ENCODE data around the gene PRSS38. TPM values are rescaled to one million over a fixed set of nuclear protein-coding genes. Genes with fewer than 3 reads are reported as not detected.

The PRSS38 gene
- total and polyA plus RNA-seq, 10 of the 15 experiments (the other 5 are each of a cell fraction or from before 2014, with no cell fraction given), result not detected

DNA sequence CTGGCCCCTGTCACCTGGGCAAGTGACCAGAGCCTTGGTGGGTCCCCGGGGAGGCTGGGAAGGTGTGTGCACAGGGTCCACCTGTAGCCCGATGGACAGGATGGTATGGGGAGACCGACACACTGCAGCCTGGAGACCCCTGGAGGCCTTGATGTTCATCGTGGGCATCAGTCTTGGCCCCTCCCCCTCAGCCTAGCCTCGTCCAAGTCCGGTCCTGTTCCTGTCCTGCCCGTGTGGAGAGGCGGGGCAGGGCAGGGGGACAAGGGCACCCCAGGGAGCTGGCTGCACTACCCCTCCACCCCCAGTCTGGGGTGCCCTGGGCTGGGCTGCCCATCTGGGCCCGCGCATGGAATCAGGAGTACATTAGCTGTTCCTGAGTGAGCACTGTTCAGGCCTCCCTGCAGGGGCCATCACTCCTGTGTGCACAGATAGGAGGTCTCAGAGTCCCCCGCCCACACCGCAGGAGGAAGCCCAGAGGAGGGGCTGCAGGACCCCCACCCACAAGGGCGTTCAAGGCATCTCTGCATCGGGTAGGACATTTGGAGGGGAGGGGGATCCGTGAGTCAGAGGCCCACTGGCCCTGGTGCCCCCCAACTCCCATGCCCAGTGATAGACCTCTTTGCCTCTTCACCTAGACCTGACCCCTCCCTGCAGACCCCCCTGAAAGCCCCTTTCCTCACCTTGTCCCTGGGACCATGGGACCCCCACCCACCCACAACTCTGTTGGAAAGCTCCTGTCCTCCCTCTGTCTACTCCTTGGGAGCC is 69.1 kb downstream of the PRSS38 start:
- Histone ChIP-seq H4K20me1 (ENCODE audit: control insufficient read depth, insufficient read depth) (no peaks in the 10 kb centered on the region), H3K9ac (ENCODE audit: control insufficient read depth, insufficient read depth, low read length) (no peak overlapping the region), H3K27ac (ENCODE audit: control insufficient read depth, insufficient read depth) (no peak overlapping the region), H3K36me3 (ENCODE audit: control insufficient read depth in 2 of 2, insufficient read depth in 2 of 2, low read length in 1 of 2) (no peaks in the 10 kb centered on the region), H3K4me3 (no peak overlapping the region), H2AFZ (ENCODE audit: control insufficient read depth, low read depth, low read length) (no peak overlapping the region), H3K27me3 (replicated peaks in 1 of 2; ENCODE audit: control insufficient read depth in 2 of 2, insufficient read depth in 2 of 2, low read length in 1 of 2) (no peaks in the 10 kb centered on the region), H3K4me1 (ENCODE audit: control insufficient read depth, insufficient read depth, low read length) (no peaks in the 10 kb centered on the region), H3K79me2 (ENCODE audit: control insufficient read depth, insufficient read depth, low read length) (no peaks in the 10 kb centered on the region), H3K4me2 (ENCODE audit: control insufficient read depth, insufficient read depth) (no peak overlapping the region), H3K9me3 (replicated peaks; ENCODE audit: control insufficient read depth, insufficient read depth, low read length) (no peaks in the 10 kb centered on the region)
- RAD21 ChIA-PET (ENCODE audit: unreplicated experiment), result no interaction called here
- intact Hi-C loops (cut with micrococcal nuclease; ENCODE audit: unreplicated experiment), result no loop called here
- 31% methylated on average over 15 of the region's 15 CpGs for WGBS (ENCODE audit: insufficient coverage, insufficient replicate concordance, low lambda C conversion rate, missing lambda C conversion rate)
- no TSS peak for BruUV-seq (replicated peaks)
- no peak for DNase-seq (ENCODE audit: low read depth, low spot score)
- no peak for FAIRE-seq
- TF ChIP-seq, protein P1, sequence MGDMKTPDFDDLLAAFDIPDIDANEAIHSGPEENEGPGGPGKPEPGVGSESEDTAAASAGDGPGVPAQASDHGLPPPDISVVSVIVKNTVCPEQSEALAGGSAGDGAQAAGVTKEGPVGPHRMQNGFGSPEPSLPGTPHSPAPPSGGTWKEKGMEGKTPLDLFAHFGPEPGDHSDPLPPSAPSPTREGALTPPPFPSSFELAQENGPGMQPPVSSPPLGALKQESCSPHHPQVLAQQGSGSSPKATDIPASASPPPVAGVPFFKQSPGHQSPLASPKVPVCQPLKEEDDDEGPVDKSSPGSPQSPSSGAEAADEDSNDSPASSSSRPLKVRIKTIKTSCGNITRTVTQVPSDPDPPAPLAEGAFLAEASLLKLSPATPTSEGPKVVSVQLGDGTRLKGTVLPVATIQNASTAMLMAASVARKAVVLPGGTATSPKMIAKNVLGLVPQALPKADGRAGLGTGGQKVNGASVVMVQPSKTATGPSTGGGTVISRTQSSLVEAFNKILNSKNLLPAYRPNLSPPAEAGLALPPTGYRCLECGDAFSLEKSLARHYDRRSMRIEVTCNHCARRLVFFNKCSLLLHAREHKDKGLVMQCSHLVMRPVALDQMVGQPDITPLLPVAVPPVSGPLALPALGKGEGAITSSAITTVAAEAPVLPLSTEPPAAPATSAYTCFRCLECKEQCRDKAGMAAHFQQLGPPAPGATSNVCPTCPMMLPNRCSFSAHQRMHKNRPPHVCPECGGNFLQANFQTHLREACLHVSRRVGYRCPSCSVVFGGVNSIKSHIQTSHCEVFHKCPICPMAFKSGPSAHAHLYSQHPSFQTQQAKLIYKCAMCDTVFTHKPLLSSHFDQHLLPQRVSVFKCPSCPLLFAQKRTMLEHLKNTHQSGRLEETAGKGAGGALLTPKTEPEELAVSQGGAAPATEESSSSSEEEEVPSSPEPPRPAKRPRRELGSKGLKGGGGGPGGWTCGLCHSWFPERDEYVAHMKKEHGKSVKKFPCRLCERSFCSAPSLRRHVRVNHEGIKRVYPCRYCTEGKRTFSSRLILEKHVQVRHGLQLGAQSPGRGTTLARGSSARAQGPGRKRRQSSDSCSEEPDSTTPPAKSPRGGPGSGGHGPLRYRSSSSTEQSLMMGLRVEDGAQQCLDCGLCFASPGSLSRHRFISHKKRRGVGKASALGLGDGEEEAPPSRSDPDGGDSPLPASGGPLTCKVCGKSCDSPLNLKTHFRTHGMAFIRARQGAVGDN (IDR thresholded peaks at IDR 0.05), result no peak
- no peak for TF ChIP-seq RCOR1 (conservative IDR thresholded peaks at IDR 0.05; ENCODE audit: low read depth, low read length)
- TF ChIP-seq ESRRA (IDR thresholded peaks at IDR 0.05; ENCODE audit: low read length), result no peak
- no peak for TF ChIP-seq MEF2B (IDR thresholded peaks at IDR 0.05; ENCODE audit: partially characterized antibody, poor library complexity, severe bottlenecking)
- TF ChIP-seq, protein P2, sequence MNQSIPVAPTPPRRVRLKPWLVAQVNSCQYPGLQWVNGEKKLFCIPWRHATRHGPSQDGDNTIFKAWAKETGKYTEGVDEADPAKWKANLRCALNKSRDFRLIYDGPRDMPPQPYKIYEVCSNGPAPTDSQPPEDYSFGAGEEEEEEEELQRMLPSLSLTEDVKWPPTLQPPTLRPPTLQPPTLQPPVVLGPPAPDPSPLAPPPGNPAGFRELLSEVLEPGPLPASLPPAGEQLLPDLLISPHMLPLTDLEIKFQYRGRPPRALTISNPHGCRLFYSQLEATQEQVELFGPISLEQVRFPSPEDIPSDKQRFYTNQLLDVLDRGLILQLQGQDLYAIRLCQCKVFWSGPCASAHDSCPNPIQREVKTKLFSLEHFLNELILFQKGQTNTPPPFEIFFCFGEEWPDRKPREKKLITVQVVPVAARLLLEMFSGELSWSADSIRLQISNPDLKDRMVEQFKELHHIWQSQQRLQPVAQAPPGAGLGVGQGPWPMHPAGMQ (IDR thresholded peaks at IDR 0.05; ENCODE audit: borderline replicate concordance), result no peak
- no peak for TF ChIP-seq EGR1 (IDR thresholded peaks at IDR 0.05; ENCODE audit: borderline replicate concordance in 1 of 2, low read depth in 2 of 2, low read length in 2 of 2)
- no peak for TF ChIP-seq CBFB (IDR thresholded peaks at IDR 0.05; ENCODE audit: low read depth)
- no peak for TF ChIP-seq TCF12 (IDR thresholded peaks at IDR 0.05; ENCODE audit: low read depth, low read length)
- TF ChIP-seq, protein P3, sequence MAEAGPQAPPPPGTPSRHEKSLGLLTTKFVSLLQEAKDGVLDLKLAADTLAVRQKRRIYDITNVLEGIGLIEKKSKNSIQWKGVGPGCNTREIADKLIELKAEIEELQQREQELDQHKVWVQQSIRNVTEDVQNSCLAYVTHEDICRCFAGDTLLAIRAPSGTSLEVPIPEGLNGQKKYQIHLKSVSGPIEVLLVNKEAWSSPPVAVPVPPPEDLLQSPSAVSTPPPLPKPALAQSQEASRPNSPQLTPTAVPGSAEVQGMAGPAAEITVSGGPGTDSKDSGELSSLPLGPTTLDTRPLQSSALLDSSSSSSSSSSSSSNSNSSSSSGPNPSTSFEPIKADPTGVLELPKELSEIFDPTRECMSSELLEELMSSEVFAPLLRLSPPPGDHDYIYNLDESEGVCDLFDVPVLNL (IDR thresholded peaks at IDR 0.05; ENCODE audit: low read depth, low read length), result no peak
- TF ChIP-seq CHD2 (IDR thresholded peaks at IDR 0.05; ENCODE audit: borderline replicate concordance, low read depth, low read length), result no peak
- TF ChIP-seq HDGF (IDR thresholded peaks at IDR 0.05), result no peak
- TF ChIP-seq NR2C2 (IDR thresholded peaks at IDR 0.05; ENCODE audit: borderline replicate concordance, control insufficient read depth, insufficient read length, low read depth), result no peak
- TF ChIP-seq NFIC (IDR thresholded peaks at IDR 0.05; ENCODE audit: low read depth, low read length), result no peak
- no peak for TF ChIP-seq TARDBP (IDR thresholded peaks at IDR 0.05; ENCODE audit: borderline replicate concordance)
- no peak for TF ChIP-seq SP1 (IDR thresholded peaks at IDR 0.05; ENCODE audit: low read depth, low read length)
- TF ChIP-seq KDM1A (IDR thresholded peaks at IDR 0.05; ENCODE audit: borderline replicate concordance), result no peak
- no peak for TF ChIP-seq YY1 (IDR thresholded peaks at IDR 0.05; ENCODE audit: low read depth, low read length)
- CTCF ChIA-PET, result interaction anchor here (0.7 kb wide), 1 partner anchor 51 kb away, joined by 3 read pairs; no protein-coding TSS in a partner anchor
- ATAC-seq, result no peak
- POLR2A ChIA-PET, result interaction anchor here (0.6 kb wide), 1 partner anchor 630 kb away, joined by 3 read pairs; no protein-coding TSS in a partner anchor
- SMC1A ChIA-PET (ENCODE audit: uncharacterized antibody, unreplicated experiment), result no interaction called here
- in situ Hi-C loops (cut with MboI), result no loop called here

All from GM12878 (cell line).